ENCODE data around the gene CYP4A22.
"Not testable (repeated sequence)": the region's sequence is repeated elsewhere in the genome, so short reads cannot be mapped to it uniquely, and the experiment has no call there.

- TF ChIP-seq EZH2 (IDR thresholded peaks at IDR 0.05; ENCODE audit: borderline replicate concordance, low read depth, low read length, severe bottlenecking); POLR2A (IDR thresholded peaks at IDR 0.05; ENCODE audit: low read depth, low read length); GATA2 (IDR thresholded peaks at IDR 0.05; ENCODE audit: insufficient read depth, insufficient read length, low read depth, low read length); POLR2AphosphoS5 (IDR thresholded peaks at IDR 0.05; ENCODE audit: insufficient read depth, low read depth, low read length); CTCF (IDR thresholded peaks at IDR 0.05; ENCODE audit: extremely low read depth in 1 of 2, insufficient read depth in 1 of 2, low read depth in 1 of 2, low read length in 2 of 2); FOS (IDR thresholded peaks at IDR 0.05; ENCODE audit: borderline replicate concordance, insufficient read depth, low read length); MYC (IDR thresholded peaks at IDR 0.05; ENCODE audit: low read depth, low read length); JUN (IDR thresholded peaks at IDR 0.05; ENCODE audit: borderline replicate concordance, insufficient read depth, insufficient read length, low read depth): not testable (repeated sequence)
- TF ChIP-seq, protein P1, sequence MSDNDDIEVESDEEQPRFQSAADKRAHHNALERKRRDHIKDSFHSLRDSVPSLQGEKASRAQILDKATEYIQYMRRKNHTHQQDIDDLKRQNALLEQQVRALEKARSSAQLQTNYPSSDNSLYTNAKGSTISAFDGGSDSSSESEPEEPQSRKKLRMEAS (IDR thresholded peaks at IDR 0.05; ENCODE audit: insufficient read depth, insufficient read length) = not testable (repeated sequence)
Observed at GRCh38 chr1:47146495-47146894, 9.3 kb downstream of the CYP4A22 start.
